SK-N-SH (cell line): ENCODE measurements around the gene CD276. TPM values are rescaled to one million over a fixed set of nuclear protein-coding genes. Genes with fewer than 3 reads are reported as not detected.
A peak's percentile ranks its signal among the peaks of the same experiment; 100 is the strongest.

Experiments used
- CTCF ChIA-PET: fragments of 300-600, 350-600 bp; formaldehyde crosslinking; extraction: SDS; loops from one replicate; lab custom pipeline; 2021; lab: Yijun Ruan, JAX
- POLR2A ChIA-PET: fragments of 350-600 bp; sonication (Branson Sonifier 250); formaldehyde crosslinking; extraction: SDS; loops from one replicate; lab custom pipeline; 2020; ENCODE audit warnings: antibody characterized with exemption, inconsistent platforms; lab: Yijun Ruan, JAX
- DNase-seq: peaks from one replicate; pipeline ENCODE4 v3.0.0; 2012
- H2AFZ ChIP-seq: fragments of 200-600 bp; sonication (generic); 2 replicates; pipeline ENCODE4 v1.8.1; 2016; ENCODE audit warnings: antibody characterized with exemption, mild to moderate bottlenecking, low read depth
- H3F3A ChIP-seq: fragments of 200-600 bp; sonication (generic); replicated peaks from 2 replicates; pipeline ENCODE3; 2016; ENCODE audit warnings: antibody characterized with exemption, mild to moderate bottlenecking; ENCODE audit not compliant: insufficient read depth
- H3K27ac ChIP-seq, 2 experiments: fragments of 200-500 bp in 1 of 2; fragments of 200-600 bp in 1 of 2; sonication (Bioruptor generic) in 1 of 2; sonication (generic), shearing (Covaris generic) in 1 of 2; 2 replicates each; pipeline versions ENCODE4 v1.5.1 to v1.6.1; 2014 to 2016; ENCODE audit warnings: low read depth in 2 of 2, inconsistent platforms in 1 of 2, low read length in 1 of 2, mild to moderate bottlenecking in 1 of 2, mixed read lengths in 1 of 2
- H3K27me3 ChIP-seq: fragments of 200-600 bp; sonication (generic), shearing (Covaris generic); 2 replicates; pipeline ENCODE4 v1.6.1; 2016; ENCODE audit warnings: mixed run types; ENCODE audit not compliant: insufficient read depth
- H3K36me3 ChIP-seq, 2 experiments: fragments of 200-500 bp in 1 of 2; fragments of 200-600 bp in 1 of 2; sonication (Bioruptor generic) in 1 of 2; sonication (generic) in 1 of 2; replicated peaks in 1 of 2; 2 replicates each; pipeline versions ENCODE3 to v1.5.1; 2014 to 2016; ENCODE audit warnings: low read length in 1 of 2, mild to moderate bottlenecking in 1 of 2; ENCODE audit not compliant: insufficient read depth in 2 of 2, control insufficient read depth in 1 of 2
- H3K4me1 ChIP-seq, 2 experiments: fragments of 200-500 bp in 1 of 2; fragments of 200-600 bp in 1 of 2; sonication (Bioruptor generic) in 1 of 2; sonication (generic), shearing (Covaris generic) in 1 of 2; 2 replicates each; pipeline versions ENCODE4 v1.5.1 to v1.6.1; 2014 to 2016; ENCODE audit warnings: low read depth in 1 of 2, low read length in 1 of 2, mixed run types in 1 of 2; ENCODE audit not compliant: insufficient read depth in 2 of 2, control insufficient read depth in 1 of 2
- H3K4me2 ChIP-seq: fragments of 200-600 bp; sonication (generic), shearing (Covaris generic); 2 replicates; pipeline ENCODE4 v1.6.1; 2017; ENCODE audit warnings: mixed run types
- H3K4me3 ChIP-seq, 2 experiments: fragments of 200-500 bp in 1 of 2; fragments of 200-600 bp in 1 of 2; sonication (Bioruptor generic) in 1 of 2; sonication (generic), shearing (Covaris generic) in 1 of 2; 2 replicates each; pipeline versions ENCODE4 v1.5.1 to v1.8.1; 2014 to 2016; ENCODE audit warnings: low read depth in 2 of 2, inconsistent platforms in 1 of 2, low read length in 1 of 2, mild to moderate bottlenecking in 1 of 2, mixed read lengths in 1 of 2, moderate library complexity in 1 of 2
- H3K79me2 ChIP-seq: fragments of 200-600 bp; sonication (generic); 2 replicates; pipeline ENCODE4 v1.8.1; 2017; ENCODE audit warnings: mild to moderate bottlenecking; ENCODE audit not compliant: insufficient read depth
- H3K9ac ChIP-seq: fragments of 200-600 bp; sonication (generic); 2 replicates; pipeline ENCODE4 v1.6.1; 2017; ENCODE audit warnings: mixed run types
- H3K9me2 ChIP-seq: fragments of 200-600 bp; sonication (generic); 2 replicates; pipeline ENCODE4 v1.6.1; 2017; ENCODE audit warnings: mixed run types
- H3K9me3 ChIP-seq: fragments of 200-600 bp; sonication (generic); 2 replicates; pipeline ENCODE4 v1.6.1; 2017; ENCODE audit warnings: mixed run types, mild to moderate bottlenecking, moderate library complexity
- H4K20me1 ChIP-seq: fragments of 200-600 bp; sonication (generic); 2 replicates; pipeline ENCODE4 v1.6.1; 2017; ENCODE audit warnings: mild to moderate bottlenecking, mixed run types; ENCODE audit not compliant: insufficient read depth
- EP300 ChIP-seq, 2 experiments: IDR thresholded peaks; 2 replicates each; pipeline versions ENCODE4 v1.4.0 to v1.6.1; 2012; ENCODE audit warnings: borderline replicate concordance in 1 of 2, low read depth in 1 of 2, low read length in 1 of 2
- FOXJ3 ChIP-seq: sonication (generic); formaldehyde crosslinking; IDR thresholded peaks from 2 replicates; pipeline ENCODE4 v1.5.1; 2020; ENCODE audit warnings: mild to moderate bottlenecking, missing genetic modification reagents
- GATA2 ChIP-seq: sonication (generic); formaldehyde crosslinking; IDR thresholded peaks from 2 replicates; pipeline ENCODE4 v1.5.0; 2020; ENCODE audit warnings: mild to moderate bottlenecking, missing genetic modification reagents
- MAX ChIP-seq: IDR thresholded peaks from 2 replicates; pipeline ENCODE4 v1.4.0; 2012; ENCODE audit warnings: low read depth
- MEF2A ChIP-seq: IDR thresholded peaks from 2 replicates; pipeline ENCODE4 v1.4.0; 2012; ENCODE audit warnings: low read depth, borderline replicate concordance
- NFIC ChIP-seq: IDR thresholded peaks from 2 replicates; pipeline ENCODE4 v1.4.0; 2012; ENCODE audit warnings: borderline replicate concordance
- RAD21 ChIP-seq: IDR thresholded peaks from 2 replicates; pipeline ENCODE4 v1.6.1; 2012; ENCODE audit warnings: mild to moderate bottlenecking, low read length
- RCOR1 ChIP-seq: fragments of 150-350 bp; IDR thresholded peaks from 2 replicates; pipeline ENCODE4 v1.6.1; 2017; ENCODE audit warnings: antibody characterized with exemption, low read length
- REST ChIP-seq: IDR thresholded peaks from 2 replicates; pipeline ENCODE4 v1.6.1; 2012; ENCODE audit warnings: mild to moderate bottlenecking, low read depth, low read length, moderate library complexity
- TCF12 ChIP-seq: IDR thresholded peaks from 2 replicates; pipeline ENCODE4 v1.4.0; 2012
- ZBTB33 ChIP-seq: IDR thresholded peaks from 2 replicates; pipeline ENCODE4 v1.4.0; 2012; ENCODE audit warnings: low read depth, borderline replicate concordance
- WGBS: methylation state at CpG from one replicate; pipeline ENCODE4 v1.1.6; 2017; ENCODE audit warnings: low lambda C conversion rate; 5-methylcytosine and 5-hydroxymethylcytosine counted together
- polyA plus RNA-seq, 3 experiments: library from polyadenylated mRNA; depleted of rRNA; stranded (reverse); fragments of >200 nt; gene quantifications; 2 replicates each; pipeline ENCODE4 v1.2.3, GENCODE V29; 2012

Gene CD276
- polyA plus RNA-seq, 1 of the 3 experiments (the other 2 are of a cell fraction), result 86.2 TPM

- H3K9me3 ChIP-seq, result no peaks in the 10 kb centered on the region
- H2AFZ ChIP-seq, result no peak overlapping the region
- H3K4me3 ChIP-seq, result no peak overlapping the region
- H3K4me1 ChIP-seq, result peaks cover 35 to 46% of the 10 kb centered on the region in 2 experiments; a peak in 3 of 4 replicates
- no peak for TF ChIP-seq RCOR1
- no peak for TF ChIP-seq MEF2A
- TF ChIP-seq MAX, result no peak
- 0 out of 2 replicates have a peak, but pooled peaks have one; percentile 5 for TF ChIP-seq TCF12
- TF ChIP-seq EP300 (IDR thresholded peaks at IDR 0.05; ENCODE audit: borderline replicate concordance in 1 of 2, low read depth in 1 of 2, low read length in 1 of 2), result no peak
- peaks cover 27% of the 10 kb centered on the region for H3F3A ChIP-seq
- H3K27ac ChIP-seq, result peak overlapping the region; percentile 11 to 84; a peak in 2 of 4 replicates
- peak; percentile 42 for DNase-seq
- H3K79me2 ChIP-seq, result peaks cover 90% of the 10 kb centered on the region
- H3K27me3 ChIP-seq, result no peaks in the 10 kb centered on the region
- H3K9me2 ChIP-seq, result no peaks in the 10 kb centered on the region
- peak overlapping the region; percentile 97 for H3K4me2 ChIP-seq
- H3K9ac ChIP-seq, result no peak overlapping the region; the same call in 1 of the 2 replicates
- ChIA-PET CTCF (interaction anchor here (1.0 to 15.1 kb wide), 6 partner anchors 11 to 128 kb away, joined by 3 to 418 read pairs (median 9); partner anchors contain the start of gene INSYN1), POLR2A (no interaction called here)
- peaks cover 78% of the 10 kb centered on the region for H4K20me1 ChIP-seq
- peaks cover 3 to 9% of the 10 kb centered on the region in 2 experiments for H3K36me3 ChIP-seq
- 78% methylated on average over 6 of the region's 6 CpGs for WGBS
Observed at GRCh38 chr15:73688455-73688854, 4.3 kb downstream of the CD276 start.

- peaks cover 3 to 9% of the 10 kb centered on the region in 2 experiments for H3K36me3 ChIP-seq
- 86% methylated on average over 6 of the region's 6 CpGs for WGBS
- POLR2A ChIA-PET, result no interaction called here
- H3K4me3 ChIP-seq, result no peak overlapping the region
- peaks cover 100% of the 10 kb centered on the region for H3K79me2 ChIP-seq
- no peak overlapping the region for H2AFZ ChIP-seq
- no peaks in the 10 kb centered on the region for H3K9me3 ChIP-seq
- peaks cover 14% of the 10 kb centered on the region for H3F3A ChIP-seq
- TF ChIP-seq GATA2 (CRISPR knock-in tag), result no peak
- TF ChIP-seq FOXJ3 (CRISPR knock-in tag), result no peak
- TF ChIP-seq RAD21, result peak; percentile 24
- no peak overlapping the region for H3K27ac ChIP-seq
- H3K9ac ChIP-seq, result no peak overlapping the region
- H4K20me1 ChIP-seq, result peaks cover 99% of the 10 kb centered on the region
- H3K9me2 ChIP-seq, result no peaks in the 10 kb centered on the region
- CTCF ChIA-PET, result interaction anchor here (0.6 to 2.7 kb wide), 9 partner anchors 9 to 408 kb away, joined by 3 to 18 read pairs (median 3); no protein-coding TSS in a partner anchor
- no peaks in the 10 kb centered on the region for H3K27me3 ChIP-seq
- DNase-seq, result no peak
- H3K4me2 ChIP-seq, result 0 out of 2 replicates have a peak overlapping the region, but pooled peaks have one; percentile 17
- peaks cover 23 to 39% of the 10 kb centered on the region in 2 experiments; a peak in 3 of 4 replicates for H3K4me1 ChIP-seq
Observed at GRCh38 chr15:73691396-73691795, 7.2 kb downstream of the CD276 start.

GRCh38 chr15:73694419-73694818, 10.2 kb downstream of the CD276 start:
- Histone ChIP-seq H3K79me2 (peaks cover 100% of the 10 kb centered on the region), H4K20me1 (peaks cover 99% of the 10 kb centered on the region), H3K4me1 (peaks cover 12 to 26% of the 10 kb centered on the region in 2 experiments; a peak in 2 of 4 replicates), H3K36me3 (peaks cover 3 to 9% of the 10 kb centered on the region in 2 experiments), H3F3A (peaks cover 21% of the 10 kb centered on the region), H3K27me3 (no peaks in the 10 kb centered on the region), H3K9me2 (no peaks in the 10 kb centered on the region), H3K9ac (no peak overlapping the region), H3K4me3 (no peak overlapping the region), H3K27ac (no peak overlapping the region), H3K4me2 (no peak overlapping the region), H2AFZ (no peak overlapping the region), H3K9me3 (no peaks in the 10 kb centered on the region)
- ChIA-PET POLR2A (no interaction called here), CTCF (interaction anchor here (1.2 to 15.0 kb wide), 6 partner anchors 11 to 214 kb away, joined by 3 to 418 read pairs (median 12); partner anchors contain the start of genes CD276 and NPTN)
- TF ChIP-seq REST (no peak), NFIC (no peak), GATA2 (CRISPR knock-in tag) (no peak), MEF2A (no peak), ZBTB33 (no peak), RCOR1 (no peak)
- WGBS, result 85% methylated on average over 3 of the region's 5 CpGs
- DNase-seq, result no peak
